K562 (cell line): Measurements from ENCODE around the gene TCIRG1. TPM values are rescaled to one million over a fixed set of nuclear protein-coding genes. Genes with fewer than 3 reads are reported as not detected.

Experiments used
- ARID1B ChIP-seq: fragments of 450-650 bp; IDR thresholded peaks from 2 replicates; pipeline ENCODE4 v1.6.1; 2016; ENCODE audit warnings: antibody characterized with exemption, mild to moderate bottlenecking, inconsistent platforms
- DMBX1 ChIP-seq: fragments of 250-450 bp; sonication (Bioruptor Pico); IDR thresholded peaks from 2 replicates; pipeline ENCODE4 v1.8.0; 2022; ENCODE audit warnings: inconsistent platforms, mild to moderate bottlenecking, moderate library complexity, borderline replicate concordance
- E2F3 ChIP-seq: fragments of 250-450 bp; sonication (Bioruptor Pico); IDR thresholded peaks from 2 replicates; pipeline ENCODE4 v1.4.0; 2020; ENCODE audit warnings: mild to moderate bottlenecking
- EP300 ChIP-seq: IDR thresholded peaks from 2 replicates; pipeline ENCODE4 v1.6.1; 2012; ENCODE audit warnings: low read length, improper control_type of control experiment
- FOXP1 ChIP-seq: sonication (generic); formaldehyde crosslinking; IDR thresholded peaks from 2 replicates; pipeline ENCODE4 v1.8.0; 2022; ENCODE audit warnings: mild to moderate bottlenecking, missing genetic modification reagents
- ILF3 ChIP-seq: fragments of 450-650 bp; IDR thresholded peaks from 2 replicates; pipeline ENCODE4 v1.6.1; 2018; ENCODE audit warnings: antibody characterized with exemption, mild to moderate bottlenecking, moderate library complexity, borderline replicate concordance
- JUND ChIP-seq, 2 experiments: IDR thresholded peaks; 2 replicates in 1 of 2; 3 replicates in 1 of 2; pipeline ENCODE4 v1.6.1; 2011; ENCODE audit warnings: borderline replicate concordance in 2 of 2, low read depth in 2 of 2, low read length in 2 of 2, improper control_type of control experiment in 1 of 2, missing biosample characterization in 1 of 2, missing genetic modification characterization in 1 of 2, missing genetic modification reagents in 1 of 2
- LARP7 ChIP-seq: fragments of 450-650 bp; IDR thresholded peaks from 2 replicates; pipeline ENCODE4 v1.6.1; 2016
- MAZ ChIP-seq, 2 experiments: fragments of 450-650 bp in 1 of 2; sonication (generic) in 1 of 2; formaldehyde crosslinking; IDR thresholded peaks in 1 of 2; conservative IDR thresholded peaks in 1 of 2; 2 replicates each; pipeline versions ENCODE4 v1.4.0 to v1.5.0; 2020; ENCODE audit warnings: mild to moderate bottlenecking in 1 of 2, missing genetic modification reagents in 1 of 2
- MBD2 ChIP-seq: sonication (generic); IDR thresholded peaks from 2 replicates; pipeline ENCODE4 v1.6.1; 2016; ENCODE audit warnings: low read depth, borderline replicate concordance
- MCM5 ChIP-seq: fragments of 450-650 bp; IDR thresholded peaks from 2 replicates; pipeline ENCODE4 v1.6.1; 2016; ENCODE audit warnings: low read depth
- MIER1 ChIP-seq: fragments of 450-650 bp; IDR thresholded peaks from 2 replicates; pipeline ENCODE4 v1.6.1; 2016; ENCODE audit warnings: antibody characterized with exemption, mild to moderate bottlenecking, low read depth
- NFIX ChIP-seq: fragments of 250-450 bp; sonication (Bioruptor Pico); IDR thresholded peaks from 2 replicates; pipeline ENCODE4 v1.4.0; 2020; ENCODE audit warnings: low read depth, mild to moderate bottlenecking, moderate library complexity
- PHF8 ChIP-seq: fragments of 200-600 bp; sonication (generic); IDR thresholded peaks from 2 replicates; pipeline ENCODE4 v1.6.1; 2012; ENCODE audit warnings: mixed run types, mild to moderate bottlenecking, inconsistent platforms, low read length, moderate library complexity, borderline replicate concordance
- POLR2AphosphoS5 ChIP-seq: IDR thresholded peaks from 2 replicates; pipeline ENCODE4 v1.6.1; 2011; ENCODE audit warnings: mild to moderate bottlenecking, low read depth, low read length, moderate library complexity; ENCODE audit not compliant: control insufficient read depth, insufficient read depth
- RBM25 ChIP-seq: fragments of 200-400 bp; formaldehyde crosslinking; IDR thresholded peaks from 2 replicates; pipeline ENCODE4 v1.6.1; 2018; ENCODE audit warnings: low read length, low read depth, moderate library complexity; ENCODE audit not compliant: severe bottlenecking
- RCOR1 ChIP-seq, 2 experiments: IDR thresholded peaks; 2 replicates each; pipeline ENCODE4 v1.6.1; 2012; ENCODE audit warnings: low read depth in 2 of 2, low read length in 2 of 2, borderline replicate concordance in 1 of 2, improper control_type of control experiment in 1 of 2
- SIN3A ChIP-seq, 2 experiments: fragments of 150-350 bp in 1 of 2; IDR thresholded peaks; 2 replicates each; pipeline ENCODE4 v1.6.1; 2011 to 2016; ENCODE audit warnings: borderline replicate concordance in 2 of 2, low read depth in 2 of 2, low read length in 2 of 2, mild to moderate bottlenecking in 2 of 2, moderate library complexity in 2 of 2; ENCODE audit not compliant: control insufficient read depth in 1 of 2
- SRF ChIP-seq, 2 experiments: fragments of 250-450, 450-650 bp in 1 of 2; sonication (Bioruptor Pico) in 1 of 2; sonication (generic) in 1 of 2; formaldehyde crosslinking; IDR thresholded peaks; 2 replicates each; pipeline versions ENCODE4 v1.5.0 to v1.5.1; 2020 to 2022; ENCODE audit warnings: mild to moderate bottlenecking in 1 of 2, missing genetic modification reagents in 1 of 2
- ZBTB12 ChIP-seq: fragments of 250-450 bp; sonication (Bioruptor Pico); IDR thresholded peaks from 2 replicates; pipeline ENCODE4 v1.4.0; 2020
- ZNF766 ChIP-seq: fragments of 200-800 bp; sonication (Bioruptor generic); conservative IDR thresholded peaks from 2 replicates; pipeline ENCODE4 v1.6.1; 2016; ENCODE audit warnings: missing genetic modification characterization, missing compliant biosample characterization
- polyA plus RNA-seq, 8 experiments: library from polyadenylated mRNA; depleted of rRNA in 4 of 8; stranded (reverse) in 5 of 8; unstranded in 3 of 8; fragments of >200 nt; fragmentation: Nextera tagmentation in 2 of 8; fragmentation: Illumina TruSeq in 1 of 8; extraction: Ambion mirVana in 2 of 8; extraction: Trizol in 1 of 8; gene quantifications; 2 replicates each; pipeline versions ENCODE4 v1.2.1 to v1.2.3, GENCODE V29; 2011 to 2014; ENCODE audit warnings: inconsistent platforms in 1 of 8, missing spikeins in 1 of 8
- total RNA-seq, 7 experiments: library from RNA; depleted of rRNA in 6 of 7; stranded (reverse); fragments of >200 nt in 6 of 7; fragmentation: Illumina TruSeq in 2 of 7; extraction: Trizol in 2 of 7; gene quantifications; 2 replicates each; pipeline versions ENCODE4 v1.2.1 to v1.2.3, GENCODE V29; 2011 to 2021; ENCODE audit warnings: low replicate concordance in 1 of 7
- TF ChIP-seq, protein P1 (sequence below): IDR thresholded peaks from 2 replicates; pipeline ENCODE4 v1.6.1; 2014; ENCODE audit warnings: antibody characterized with exemption
- TF ChIP-seq, protein P2 (sequence below): sonication (generic); formaldehyde crosslinking; IDR thresholded peaks from 2 replicates; pipeline ENCODE4 v1.8.0; 2022; ENCODE audit warnings: missing genetic modification reagents, mild to moderate bottlenecking, moderate library complexity, borderline replicate concordance

TCIRG1 gene
- total and polyA plus RNA-seq, 9 of the 15 experiments (the other 6 are each of a cell fraction or from before 2014, with no cell fraction given), result 0.49 to 143 (median 24.4) TPM

DNA sequence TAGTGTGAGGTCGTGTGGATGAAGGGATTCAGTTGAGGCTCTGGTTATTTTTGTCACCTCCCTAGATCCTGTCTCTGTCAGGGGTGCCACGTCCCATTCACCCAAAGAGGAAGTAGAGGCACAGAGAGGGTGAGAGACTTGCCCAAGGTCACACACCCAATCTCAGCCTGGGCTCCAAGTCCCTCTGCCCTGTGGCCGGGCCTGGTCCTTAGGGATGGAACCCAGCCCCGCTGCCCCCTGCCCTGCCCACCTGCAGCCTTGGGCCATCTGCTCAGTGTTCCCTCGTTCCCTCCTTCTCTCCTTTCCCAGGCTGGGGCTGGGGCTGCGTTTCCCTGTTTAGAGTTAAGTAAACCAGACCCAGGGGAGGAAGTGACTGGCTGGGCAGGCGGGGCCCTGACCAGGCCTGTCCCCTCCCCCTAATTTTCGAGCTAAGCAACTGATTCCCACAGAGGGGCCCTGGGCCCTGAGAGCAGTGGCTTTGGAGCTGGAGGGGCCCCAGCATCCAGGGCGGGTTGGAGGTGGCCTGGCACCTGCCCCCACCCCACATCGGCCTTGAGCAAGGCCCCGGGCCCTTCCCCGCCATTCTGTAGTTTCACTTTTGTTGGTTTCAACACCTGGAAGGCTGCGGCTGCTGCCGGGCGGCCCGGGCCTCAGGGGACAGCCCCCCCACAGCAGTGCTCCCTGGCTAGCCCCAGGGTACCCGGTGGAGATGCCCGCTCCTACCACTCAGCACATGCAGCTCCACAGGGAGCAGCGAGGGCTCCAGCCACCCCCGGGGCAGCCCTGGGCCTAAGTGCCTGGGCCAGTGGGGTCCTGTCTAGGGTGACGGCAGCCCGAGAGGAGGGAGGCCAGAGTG, 1.5 kb downstream of the TCIRG1 start (continued):
- TF ChIP-seq SRF (CRISPR knock-in tag; IDR thresholded peaks at IDR 0.05) (no peak), ARID1B (peak; percentile 21; the same call in 1 of the 2 replicates), RCOR1 (IDR thresholded peaks at IDR 0.05; ENCODE audit: borderline replicate concordance in 1 of 2, low read depth in 2 of 2, low read length in 2 of 2) (peak in 1 of 2 experiments; percentile 46; a peak in 1 of 4 replicates), ZNF766 (peak; percentile 52; the same call in 1 of the 2 replicates), NFIX (CRISPR knock-in tag) (no peak), LARP7 (no peak), POLR2AphosphoS5 (0 out of 2 replicates have a peak, but pooled peaks have one; percentile 24), EP300 (no peak), RBM25 (peak; percentile 12), FOXP1 (no peak), MIER1 (no peak), E2F3 (CRISPR knock-in tag) (peak; percentile 8; the same call in 1 of the 2 replicates), SIN3A (IDR thresholded peaks at IDR 0.05; ENCODE audit: borderline replicate concordance in 2 of 2, control insufficient read depth in 1 of 2, low read depth in 2 of 2, low read length in 2 of 2) (peak in 1 of 2 experiments; percentile 10; a peak in 1 of 4 replicates), PHF8 (peak; percentile 44; the same call in 1 of the 2 replicates), MBD2 (peak; percentile 22; the same call in 1 of the 2 replicates), ILF3 (no peak), MAZ (CRISPR knock-in tag; conservative IDR thresholded peaks at IDR 0.05 in 1 of 2, IDR thresholded peaks at IDR 0.05 in 1 of 2) (peak in 1 of 2 experiments; percentile 7; a peak in 1 of 4 replicates), ZBTB12 (CRISPR knock-in tag) (0 out of 2 replicates have a peak, but pooled peaks have one; percentile 14), MCM5 (no peak), DMBX1 (CRISPR knock-in tag) (no peak), JUND (IDR thresholded peaks at IDR 0.05; ENCODE audit: borderline replicate concordance, low read depth, low read length) (0 out of 2 replicates have a peak, but pooled peaks have one; percentile 9), JUND (tag; IDR thresholded peaks at IDR 0.05; ENCODE audit: borderline replicate concordance, low read depth, low read length) (no peak)
- TF ChIP-seq, protein P1, sequence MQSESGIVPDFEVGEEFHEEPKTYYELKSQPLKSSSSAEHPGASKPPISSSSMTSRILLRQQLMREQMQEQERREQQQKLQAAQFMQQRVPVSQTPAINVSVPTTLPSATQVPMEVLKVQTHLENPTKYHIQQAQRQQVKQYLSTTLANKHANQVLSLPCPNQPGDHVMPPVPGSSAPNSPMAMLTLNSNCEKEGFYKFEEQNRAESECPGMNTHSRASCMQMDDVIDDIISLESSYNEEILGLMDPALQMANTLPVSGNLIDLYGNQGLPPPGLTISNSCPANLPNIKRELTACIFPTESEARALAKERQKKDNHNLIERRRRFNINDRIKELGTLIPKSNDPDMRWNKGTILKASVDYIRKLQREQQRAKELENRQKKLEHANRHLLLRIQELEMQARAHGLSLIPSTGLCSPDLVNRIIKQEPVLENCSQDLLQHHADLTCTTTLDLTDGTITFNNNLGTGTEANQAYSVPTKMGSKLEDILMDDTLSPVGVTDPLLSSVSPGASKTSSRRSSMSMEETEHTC, result no peak
- TF ChIP-seq, protein P2, sequence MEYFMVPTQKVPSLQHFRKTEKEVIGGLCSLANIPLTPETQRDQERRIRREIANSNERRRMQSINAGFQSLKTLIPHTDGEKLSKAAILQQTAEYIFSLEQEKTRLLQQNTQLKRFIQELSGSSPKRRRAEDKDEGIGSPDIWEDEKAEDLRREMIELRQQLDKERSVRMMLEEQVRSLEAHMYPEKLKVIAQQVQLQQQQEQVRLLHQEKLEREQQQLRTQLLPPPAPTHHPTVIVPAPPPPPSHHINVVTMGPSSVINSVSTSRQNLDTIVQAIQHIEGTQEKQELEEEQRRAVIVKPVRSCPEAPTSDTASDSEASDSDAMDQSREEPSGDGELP, result peak; percentile 41; the same call in 1 of the 2 replicates
